IMR-90 (cell line): ENCODE data around the gene SNTA1. TPM values are rescaled to one million over a fixed set of nuclear protein-coding genes. Genes with fewer than 3 reads are reported as not detected.

Experiments
- ATAC-seq: fragments of 200-7000 bp; cut with Tn5 transposase; 2 replicates; pipeline ENCODE4 v1.9.1; 2020; ENCODE audit warnings: low read depth, mild to moderate bottlenecking, moderate library complexity
- BruUV-seq: library from RNA; stranded (reverse); fragments of 400-500 nt; replicated peaks from 2 replicates; lab custom pipeline; 2021; lab: Mats Ljungman, UMichigan
- CTCF ChIA-PET: fragments of 300-600 bp; formaldehyde crosslinking; extraction: SDS; loops from one replicate; lab custom pipeline; 2021; ENCODE audit warnings: antibody characterized with exemption; lab: Yijun Ruan, JAX
- POLR2A ChIA-PET: fragments of 300-600 bp; sonication (Branson Sonifier 250); formaldehyde crosslinking; loops from one replicate; lab custom pipeline; 2022; ENCODE audit warnings: antibody characterized with exemption; ENCODE audit not compliant: unreplicated experiment; lab: Charles Lee
- DNase-seq: peaks from one replicate; pipeline ENCODE4 v3.0.0; 2013
- H2AFZ ChIP-seq: replicated peaks from 2 replicates; pipeline ENCODE3; 2013; ENCODE audit warnings: low read length, mild to moderate bottlenecking; ENCODE audit not compliant: poor library complexity
- H2AK5ac ChIP-seq: 2 replicates; pipeline ENCODE4 v1.6.1; 2013; ENCODE audit warnings: low read depth, low read length, inconsistent platforms
- H2AK9ac ChIP-seq: replicated peaks from 2 replicates; pipeline ENCODE3; 2013; ENCODE audit warnings: mild to moderate bottlenecking, low read depth, low read length, moderate library complexity; ENCODE audit not compliant: poor library complexity
- H2BK120ac ChIP-seq: 2 replicates; pipeline ENCODE4 v1.6.1; 2013; ENCODE audit warnings: low read depth, low read length, inconsistent platforms
- H2BK15ac ChIP-seq: 3 replicates; pipeline ENCODE4 v1.6.1; 2013; ENCODE audit warnings: low read depth, low read length, inconsistent platforms
- H2BK20ac ChIP-seq: 2 replicates; pipeline ENCODE4 v1.6.1; 2013; ENCODE audit warnings: low read depth, mild to moderate bottlenecking, inconsistent platforms, low read length, moderate library complexity
- H2BK5ac ChIP-seq: 2 replicates; pipeline ENCODE4 v1.6.1; 2013; ENCODE audit warnings: mild to moderate bottlenecking, low read depth, low read length, inconsistent platforms; ENCODE audit not compliant: poor library complexity, severe bottlenecking
- H3K14ac ChIP-seq: replicated peaks from 2 replicates; pipeline ENCODE4 v1.6.1; 2013; ENCODE audit warnings: low read depth, low read length, inconsistent platforms
- H3K18ac ChIP-seq: 2 replicates; pipeline ENCODE4 v1.6.1; 2013; ENCODE audit warnings: low read depth, low read length, control low read depth
- H3K23ac ChIP-seq: 2 replicates; pipeline ENCODE4 v1.6.1; 2013; ENCODE audit warnings: low read depth, low read length, inconsistent platforms
- H3K27ac ChIP-seq: 2 replicates; pipeline ENCODE4 v1.5.1; 2013; ENCODE audit warnings: mild to moderate bottlenecking, control low read depth, low read length; ENCODE audit not compliant: insufficient read depth
- H3K27me3 ChIP-seq: 2 replicates; pipeline ENCODE4 v1.6.1; 2013; ENCODE audit warnings: low read length; ENCODE audit not compliant: control insufficient read depth, insufficient read depth
- H3K36me3 ChIP-seq: 2 replicates; pipeline ENCODE4 v1.6.1; 2013; ENCODE audit warnings: low read length, mixed read lengths; ENCODE audit not compliant: control insufficient read depth, insufficient read depth
- H3K4ac ChIP-seq: 2 replicates; pipeline ENCODE4 v1.6.1; 2013; ENCODE audit warnings: low read depth, low read length, inconsistent platforms
- H3K4me1 ChIP-seq: 2 replicates; pipeline ENCODE4 v1.6.1; 2013; ENCODE audit warnings: low read length, mixed read lengths; ENCODE audit not compliant: control insufficient read depth, insufficient read depth
- H3K4me2 ChIP-seq: 2 replicates; pipeline ENCODE4 v1.6.1; 2013; ENCODE audit warnings: low read depth, mild to moderate bottlenecking, control low read depth, low read length, moderate library complexity
- H3K4me3 ChIP-seq: 2 replicates; pipeline ENCODE4 v1.5.1; 2013; ENCODE audit warnings: low read depth, mild to moderate bottlenecking, control low read depth, low read length, moderate library complexity; ENCODE audit not compliant: insufficient read depth
- H3K56ac ChIP-seq: 2 replicates; pipeline ENCODE4 v1.6.1; 2013; ENCODE audit warnings: low read length, inconsistent platforms; ENCODE audit not compliant: insufficient read depth; ENCODE audit errors: extremely low read depth
- H3K79me1 ChIP-seq, 2 experiments: 2 replicates each; pipeline ENCODE4 v1.6.1; 2013; ENCODE audit warnings: low read length in 2 of 2, inconsistent platforms in 1 of 2, low read depth in 1 of 2
- H3K9ac ChIP-seq: 2 replicates; pipeline ENCODE4 v1.6.1; 2013; ENCODE audit warnings: low read depth, low read length, control low read depth
- H3K9me1 ChIP-seq: 2 replicates; pipeline ENCODE4 v1.6.1; 2013; ENCODE audit warnings: low read length, inconsistent platforms; ENCODE audit not compliant: insufficient read depth
- H3K9me3 ChIP-seq: 2 replicates; pipeline ENCODE4 v1.6.1; 2013; ENCODE audit warnings: low read length; ENCODE audit not compliant: control insufficient read depth, insufficient read depth
- H4K20me1 ChIP-seq: 2 replicates; pipeline ENCODE4 v1.6.1; 2013; ENCODE audit warnings: low read length, inconsistent platforms; ENCODE audit not compliant: insufficient read depth
- H4K5ac ChIP-seq: 2 replicates; pipeline ENCODE4 v1.6.1; 2013; ENCODE audit warnings: mild to moderate bottlenecking, low read depth, low read length, control low read depth
- H4K8ac ChIP-seq, 2 experiments: 2 replicates each; pipeline ENCODE4 v1.6.1; 2013; ENCODE audit warnings: low read depth in 2 of 2, low read length in 2 of 2, control low read depth in 1 of 2, inconsistent platforms in 1 of 2
- H4K91ac ChIP-seq: 2 replicates; pipeline ENCODE4 v1.6.1; 2013; ENCODE audit warnings: low read depth, low read length, inconsistent platforms; ENCODE audit not compliant: insufficient read depth
- CEBPB ChIP-seq: IDR thresholded peaks from 2 replicates; pipeline ENCODE4 v1.6.1; 2012; ENCODE audit warnings: low read depth, low read length, improper control_type of control experiment
- ELK1 ChIP-seq: fragments of 150-350 bp; IDR thresholded peaks from 2 replicates; pipeline ENCODE4 v1.6.1; 2016; ENCODE audit warnings: low read depth, mild to moderate bottlenecking, low read length, moderate library complexity, borderline replicate concordance
- MAZ ChIP-seq: IDR thresholded peaks from 2 replicates; pipeline ENCODE4 v1.6.1; 2012; ENCODE audit warnings: low read depth, mild to moderate bottlenecking, low read length, improper control_type of control experiment, moderate library complexity, borderline replicate concordance
- MXI1 ChIP-seq: IDR thresholded peaks from 2 replicates; pipeline ENCODE4 v1.6.1; 2012; ENCODE audit warnings: low read depth, mild to moderate bottlenecking, low read length, moderate library complexity, borderline replicate concordance
- RAD21 ChIP-seq: IDR thresholded peaks from 2 replicates; pipeline ENCODE4 v1.6.1; 2012; ENCODE audit warnings: low read length, improper control_type of control experiment
- RCOR1 ChIP-seq: IDR thresholded peaks from 2 replicates; pipeline ENCODE4 v1.6.1; 2012; ENCODE audit warnings: mild to moderate bottlenecking, low read length, improper control_type of control experiment; ENCODE audit not compliant: insufficient replicate concordance
- RFX5 ChIP-seq: IDR thresholded peaks from 2 replicates; pipeline ENCODE4 v1.8.0; 2012; ENCODE audit warnings: low read depth, mild to moderate bottlenecking, low read length, moderate library complexity
- whole genome bisulfite sequencing, 2 experiments: methylation state at CpG; one replicate each; pipeline versions ENCODE4 v1.1.5 to v1.1.7; 2013; ENCODE audit warnings: missing lambda C conversion rate in 2 of 2; ENCODE audit not compliant: insufficient read length in 1 of 2; ENCODE audit errors: extremely low coverage in 2 of 2; 5-methylcytosine and 5-hydroxymethylcytosine counted together
- dilution Hi-C: fragments of 300-500 bp; cut with HindIII; formaldehyde crosslinking; loops from one replicate; pipeline ENCODE4 v1.14.3; 2018; ENCODE audit warnings: low sequenced_read_pairs; ENCODE audit not compliant: unreplicated experiment
- in situ Hi-C: fragments of 300-500 bp; cut with MboI; formaldehyde crosslinking; loops from 3 replicates; pipeline ENCODE4 v1.14.3; 2019; ENCODE audit warnings: low sequenced_read_pairs, inconsistent platforms, mixed read lengths
- intact Hi-C: fragments of 100-400 bp; cut with micrococcal nuclease; formaldehyde crosslinking; loops from 2 replicates; pipeline ENCODE4 v1.10.0; 2022
- polyA plus RNA-seq, 3 experiments: library from polyadenylated mRNA; depleted of rRNA; stranded (reverse); fragments of >200 nt; gene quantifications; 2 replicates each; pipeline ENCODE4 v1.2.3, GENCODE V29; 2012; ENCODE audit warnings: low replicate concordance in 1 of 3
- total RNA-seq: library from RNA; depleted of rRNA; stranded (reverse); fragments of >200 nt; gene quantifications from 2 replicates; pipeline ENCODE4 v1.2.3, GENCODE V29; 2012

Gene SNTA1
- total and polyA plus RNA-seq, 2 of the 4 experiments (the other 2 are of a cell fraction): 10.6 to 15.4 TPM

- peak; percentile 78 for TF ChIP-seq MAZ
Measured at GRCh38 chr20:33373735-33374605, 69.6 kb downstream of the SNTA1 start (continued).

GRCh38 chr20:33372993-33373441, 70.5 kb downstream of the SNTA1 start:
- TSS peak; percentile 33 for BruUV-seq
- dilution Hi-C loops: no loop called here
- peak; percentile 21 for ATAC-seq
- peak overlapping the region; percentile 51 for H3K14ac ChIP-seq
- H3K56ac ChIP-seq: no peak overlapping the region
- no peak overlapping the region for H3K4me3 ChIP-seq
- no peaks in the 10 kb centered on the region for H3K27me3 ChIP-seq
- ChIA-PET CTCF (interaction anchor here (0.6 kb wide), 1 partner anchor 54 kb away, joined by 4 read pairs; no protein-coding TSS in a partner anchor), POLR2A (no interaction called here)
- peak overlapping the region; percentile 46; the same call in 1 of the 2 replicates for H2BK20ac ChIP-seq
- peak overlapping the region; percentile 76 for H3K18ac ChIP-seq
- in situ Hi-C loops: no loop called here
- peak overlapping the region in 1 of 2 experiments; percentile 67; a peak in 2 of 4 replicates for H4K8ac ChIP-seq
- no peak overlapping the region for H2AFZ ChIP-seq
- peak overlapping the region; percentile 90 for H3K4ac ChIP-seq
- H3K9me3 ChIP-seq: no peaks in the 10 kb centered on the region
- H2BK15ac ChIP-seq: peak overlapping the region; percentile 59; the same call in 1 of the 3 replicates
- WGBS, 2 experiments: no CpG with 5 or more reads among the region's 4 CpGs
- peak overlapping the region; percentile 55 for H2BK120ac ChIP-seq
- peaks cover 11% of the 10 kb centered on the region for H3K9me1 ChIP-seq
- TF ChIP-seq MAZ (no peak), RFX5 (no peak), ELK1 (no peak), RAD21 (no peak), MXI1 (no peak), RCOR1 (no peak), CEBPB (peak; percentile 73)
- peak overlapping the region; percentile 97 for H2AK5ac ChIP-seq
- H4K5ac ChIP-seq: peak overlapping the region; percentile 31
- intact Hi-C loops: no loop called here
- H4K20me1 ChIP-seq: peaks cover 14% of the 10 kb centered on the region
- peaks cover 0 to 4% of the 10 kb centered on the region in 2 experiments; a peak in 1 of 4 replicates for H3K79me1 ChIP-seq
- H3K36me3 ChIP-seq: peaks cover 17% of the 10 kb centered on the region
- H2BK5ac ChIP-seq: peak overlapping the region; percentile 88
- H4K91ac ChIP-seq: peak overlapping the region; percentile 66; the same call in 1 of the 2 replicates
- H3K9ac ChIP-seq: no peak overlapping the region
- DNase-seq: peak; percentile 72
- H3K27ac ChIP-seq: peak overlapping the region; percentile 19; the same call in 1 of the 2 replicates
- no peak overlapping the region for H2AK9ac ChIP-seq
- H3K4me1 ChIP-seq: peaks cover 7% of the 10 kb centered on the region
- H3K4me2 ChIP-seq: no peak overlapping the region
- H3K23ac ChIP-seq: peak overlapping the region; percentile 22; the same call in 1 of the 2 replicates
